PC-3 (cell line): ENCODE measurements around the gene SERGEF. TPM values are rescaled to one million over a fixed set of nuclear protein-coding genes. Genes with fewer than 3 reads are reported as not detected.
"Not testable (repeated sequence)": the region's sequence is repeated elsewhere in the genome, so short reads cannot be mapped to it uniquely, and the experiment has no call there.

Source experiments
- ATAC-seq: fragments of 200-7000 bp; cut with Tn5 transposase; 2 replicates; pipeline ENCODE4 v1.9.1; 2020; ENCODE audit warnings: mild to moderate bottlenecking, moderate library complexity
- BruUV-seq: library from RNA; stranded (reverse); fragments of 400-500 nt; replicated peaks from 2 replicates; lab custom pipeline; 2021; lab: Mats Ljungman, UMichigan
- CTCF ChIA-PET: fragments of 300-600 bp; sonication (Branson Sonifier 250); formaldehyde crosslinking; loops from one replicate; lab custom pipeline; 2022; ENCODE audit warnings: antibody characterized with exemption; lab: Charles Lee
- POLR2A ChIA-PET: fragments of 300-600 bp; sonication (Branson Sonifier 250); formaldehyde crosslinking; loops from one replicate; lab custom pipeline; 2022; ENCODE audit warnings: antibody characterized with exemption; ENCODE audit not compliant: unreplicated experiment; lab: Charles Lee
- DNase-seq: peaks from one replicate; pipeline ENCODE4 v3.0.0-alpha.2; 2015
- H2AFZ ChIP-seq: fragments of 300-600 bp; sonication (generic); 2 replicates; pipeline ENCODE4 v1.6.0; 2016; ENCODE audit warnings: antibody characterized with exemption, low read length
- H3F3A ChIP-seq: fragments of 300-600 bp; sonication (generic); one replicate; pipeline ENCODE4 v1.6.0; 2017; ENCODE audit warnings: antibody characterized with exemption, low read length, control low read depth, mild to moderate bottlenecking; ENCODE audit not compliant: unreplicated experiment
- H3K27ac ChIP-seq: fragments of 300-600 bp; sonication (generic); 2 replicates; pipeline ENCODE4 v1.5.1; 2016; ENCODE audit warnings: mild to moderate bottlenecking, low read length
- H3K27me3 ChIP-seq: fragments of 300-600 bp; sonication (generic); 2 replicates; pipeline ENCODE4 v1.6.1; 2016; ENCODE audit warnings: low read length, mixed read lengths
- H3K36me3 ChIP-seq: fragments of 300-600 bp; sonication (generic); 2 replicates; pipeline ENCODE4 v1.6.1; 2016; ENCODE audit warnings: low read depth, mixed run types, low read length, mixed read lengths
- H3K4me1 ChIP-seq: fragments of 300-600 bp; sonication (generic); 2 replicates; pipeline ENCODE4 v1.5.1; 2016; ENCODE audit warnings: low read length; ENCODE audit not compliant: insufficient read depth
- H3K4me2 ChIP-seq: fragments of 300-600 bp; sonication (generic); 2 replicates; pipeline ENCODE4 v1.6.0; 2016; ENCODE audit warnings: low read length
- H3K4me3 ChIP-seq: fragments of 300-600 bp; sonication (generic); 2 replicates; pipeline ENCODE4 v1.5.1; 2016; ENCODE audit warnings: mild to moderate bottlenecking, low read length, mixed read lengths
- H3K79me2 ChIP-seq: fragments of 300-600 bp; sonication (generic); 2 replicates; pipeline ENCODE4 v1.6.1; 2017; ENCODE audit warnings: low read length, mixed read lengths
- H3K9ac ChIP-seq: fragments of 300-600 bp; sonication (generic); 2 replicates; pipeline ENCODE4 v1.6.0; 2016; ENCODE audit warnings: mild to moderate bottlenecking, low read length
- H3K9me2 ChIP-seq: fragments of 300-600 bp; sonication (generic); replicated peaks from 2 replicates; pipeline ENCODE4 v1.6.1; 2016; ENCODE audit warnings: mixed run types, low read length, mixed read lengths
- H3K9me3 ChIP-seq: fragments of 300-600 bp; sonication (generic); 2 replicates; pipeline ENCODE4 v1.6.1; 2016; ENCODE audit warnings: low read length, mixed read lengths
- H4K20me1 ChIP-seq: fragments of 300-600 bp; sonication (generic); 2 replicates; pipeline ENCODE4 v1.6.1; 2016; ENCODE audit warnings: low read length, mixed read lengths
- EZH2 ChIP-seq: fragments of 300-600 bp; sonication (generic); IDR thresholded peaks from one replicate; pipeline ENCODE4 v1.6.1; 2017; ENCODE audit warnings: antibody characterized with exemption, mild to moderate bottlenecking, low read length; ENCODE audit not compliant: unreplicated experiment
- EZH2phosphoT487 ChIP-seq: fragments of 300-600 bp; sonication (generic); IDR thresholded peaks from 2 replicates; pipeline ENCODE4 v1.6.1; 2018; ENCODE audit warnings: mild to moderate bottlenecking, antibody characterized with exemption, low read length, borderline replicate concordance
- intact Hi-C: fragments of 100-400 bp; cut with micrococcal nuclease; formaldehyde crosslinking; loops from 2 replicates; pipeline ENCODE4 v1.9.0; 2023
- total RNA-seq: library from RNA; depleted of rRNA; stranded (reverse); fragments of >200 nt; gene quantifications from 2 replicates; pipeline ENCODE4 v1.2.3, GENCODE V29; 2014
- TF ChIP-seq, protein P1 (sequence below): fragments of 300-600 bp; sonication (generic); conservative IDR thresholded peaks from 2 replicates; pipeline ENCODE4 v1.5.1; 2017; ENCODE audit warnings: antibody characterized with exemption, low read depth, mild to moderate bottlenecking, low read length

SERGEF gene
- total RNA-seq, 1 experiment from 2014 or later, result 13.7 TPM

DNA sequence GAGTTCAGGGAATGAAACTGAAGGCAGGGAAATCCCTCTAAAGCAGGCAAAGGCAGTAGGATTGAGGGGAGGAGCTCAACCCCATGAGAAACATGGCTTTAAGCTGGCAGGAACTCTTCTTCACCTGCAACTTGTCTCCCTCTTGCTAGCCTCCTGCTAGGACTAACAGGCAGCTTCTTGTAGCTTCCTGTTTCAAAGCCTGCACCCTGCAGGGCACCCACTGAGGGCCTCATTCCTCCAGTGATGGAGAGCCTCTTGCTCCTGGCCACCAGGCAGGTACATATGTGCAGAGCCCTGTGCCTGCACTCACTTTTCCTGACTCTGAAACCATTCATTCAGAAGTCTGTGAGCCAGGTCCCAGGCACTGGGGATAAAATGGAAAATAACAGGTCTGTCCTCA lies 137.0 kb downstream of the SERGEF start:
- no peaks in the 10 kb centered on the region for H3K9me2 ChIP-seq
- H3F3A ChIP-seq, result no peaks in the 10 kb centered on the region
- TF ChIP-seq, protein P1, sequence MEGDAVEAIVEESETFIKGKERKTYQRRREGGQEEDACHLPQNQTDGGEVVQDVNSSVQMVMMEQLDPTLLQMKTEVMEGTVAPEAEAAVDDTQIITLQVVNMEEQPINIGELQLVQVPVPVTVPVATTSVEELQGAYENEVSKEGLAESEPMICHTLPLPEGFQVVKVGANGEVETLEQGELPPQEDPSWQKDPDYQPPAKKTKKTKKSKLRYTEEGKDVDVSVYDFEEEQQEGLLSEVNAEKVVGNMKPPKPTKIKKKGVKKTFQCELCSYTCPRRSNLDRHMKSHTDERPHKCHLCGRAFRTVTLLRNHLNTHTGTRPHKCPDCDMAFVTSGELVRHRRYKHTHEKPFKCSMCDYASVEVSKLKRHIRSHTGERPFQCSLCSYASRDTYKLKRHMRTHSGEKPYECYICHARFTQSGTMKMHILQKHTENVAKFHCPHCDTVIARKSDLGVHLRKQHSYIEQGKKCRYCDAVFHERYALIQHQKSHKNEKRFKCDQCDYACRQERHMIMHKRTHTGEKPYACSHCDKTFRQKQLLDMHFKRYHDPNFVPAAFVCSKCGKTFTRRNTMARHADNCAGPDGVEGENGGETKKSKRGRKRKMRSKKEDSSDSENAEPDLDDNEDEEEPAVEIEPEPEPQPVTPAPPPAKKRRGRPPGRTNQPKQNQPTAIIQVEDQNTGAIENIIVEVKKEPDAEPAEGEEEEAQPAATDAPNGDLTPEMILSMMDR, result no peak
- TF ChIP-seq EZH2phosphoT487 (no peak), EZH2 (no peak)
- DNase-seq (no peak), ATAC-seq (no peak)
- no peak overlapping the region for H3K4me2 ChIP-seq
- no peaks in the 10 kb centered on the region for H3K79me2 ChIP-seq
- BruUV-seq, result no TSS peak
- H3K27ac ChIP-seq, result no peak overlapping the region
- no peak overlapping the region for H2AFZ ChIP-seq
- no peaks in the 10 kb centered on the region for H3K9me3 ChIP-seq
- H4K20me1 ChIP-seq, result no peaks in the 10 kb centered on the region
- no peaks in the 10 kb centered on the region for H3K4me1 ChIP-seq
- intact Hi-C loops, result no loop called here
- no peaks in the 10 kb centered on the region for H3K36me3 ChIP-seq
- H3K27me3 ChIP-seq, result no peaks in the 10 kb centered on the region
- ChIA-PET POLR2A (no interaction called here), CTCF (no interaction called here)
- no peak overlapping the region for H3K9ac ChIP-seq
- no peak overlapping the region for H3K4me3 ChIP-seq

DNA sequence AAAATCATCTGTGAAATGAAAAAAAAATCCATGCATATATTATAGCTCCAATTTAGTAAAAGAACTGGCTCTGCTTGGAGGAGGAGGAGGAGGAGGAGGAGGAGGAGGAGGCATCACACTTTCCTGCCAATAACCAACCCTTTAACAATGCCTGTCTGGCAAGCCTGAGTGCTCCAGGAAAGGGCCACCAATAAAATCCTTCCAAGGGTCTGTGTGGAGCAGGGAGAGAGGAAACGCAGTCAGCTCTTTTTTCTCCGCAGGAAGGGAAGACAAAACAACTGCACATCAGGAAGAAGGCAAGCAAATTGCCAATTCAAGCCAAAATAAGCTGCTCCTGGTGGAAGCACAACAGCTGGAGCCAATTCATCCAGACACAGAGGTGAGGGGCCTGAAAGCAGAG lies 139.3 kb downstream of the SERGEF start:
- no peak overlapping the region for H3K9ac ChIP-seq
- BruUV-seq, result no TSS peak
- no peaks in the 10 kb centered on the region for H4K20me1 ChIP-seq
- no peaks in the 10 kb centered on the region for H3K4me1 ChIP-seq
- no peaks in the 10 kb centered on the region for H3K27me3 ChIP-seq
- no peak overlapping the region for H3K27ac ChIP-seq
- H3K36me3 ChIP-seq, result peaks cover 3% of the 10 kb centered on the region; the same call in 1 of the 2 replicates
- TF ChIP-seq EZH2phosphoT487, result no peak
- TF ChIP-seq, protein P1, result no peak
- TF ChIP-seq EZH2, result no peak
- ChIA-PET POLR2A (no interaction called here), CTCF (no interaction called here)
- DNase-seq, result no peak
- intact Hi-C loops, result no loop called here
- H2AFZ ChIP-seq, result no peak overlapping the region
- H3K9me3 ChIP-seq, result no peaks in the 10 kb centered on the region
- H3K79me2 ChIP-seq, result no peaks in the 10 kb centered on the region
- no peaks in the 10 kb centered on the region for H3K9me2 ChIP-seq
- no peak overlapping the region for H3K4me2 ChIP-seq
- H3K4me3 ChIP-seq, result no peak overlapping the region
- H3F3A ChIP-seq, result no peaks in the 10 kb centered on the region
- no peak for ATAC-seq

DNA sequence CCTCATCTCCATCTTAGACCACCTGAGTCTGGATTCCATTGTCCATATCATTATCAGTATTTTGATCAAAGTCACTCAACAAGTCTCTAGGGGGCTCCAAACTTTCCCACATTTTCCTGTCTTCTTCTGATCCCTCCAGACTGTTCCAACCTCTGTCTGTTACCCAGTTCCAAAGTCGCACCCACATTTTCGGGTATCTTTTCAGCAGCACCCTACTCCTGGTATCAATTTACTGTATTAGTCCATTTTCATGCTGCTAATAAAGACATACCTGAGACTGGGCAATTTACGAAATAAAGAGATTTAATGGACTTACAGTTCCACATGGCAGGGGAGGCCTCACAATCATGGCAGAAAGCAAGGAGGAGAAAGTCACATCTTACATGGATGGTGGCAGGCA lies 144.4 kb downstream of the SERGEF start:
- H3K27me3 ChIP-seq, H3K9me3 ChIP-seq, intact Hi-C loops, H2AFZ ChIP-seq, H3K79me2 ChIP-seq, H3K4me1 ChIP-seq, CTCF ChIA-PET, H4K20me1 ChIP-seq, H3K9ac ChIP-seq, H3K4me3 ChIP-seq, BruUV-seq, H3K4me2 ChIP-seq, ATAC-seq, H3F3A ChIP-seq, POLR2A ChIA-PET, H3K27ac ChIP-seq, H3K36me3 ChIP-seq, DNase-seq, H3K9me2 ChIP-seq: not testable (repeated sequence)
